Measurements from ENCODE around the gene ZC3H8.
"Not testable (repeated sequence)": the region's sequence is repeated elsewhere in the genome, so short reads cannot be mapped to it uniquely, and the experiment has no call there.

The ZC3H8 gene

GRCh38 chr2:112254466-112255240 is at the start of gene ZC3H8:
TSS of gene ZC3H8 (minus strand) at chr2:112255042. CDS start at chr2:112254981, 61 bp downstream.
- DNase-seq (ENCODE audit: low spot score), result peak; percentile 100

DNA sequence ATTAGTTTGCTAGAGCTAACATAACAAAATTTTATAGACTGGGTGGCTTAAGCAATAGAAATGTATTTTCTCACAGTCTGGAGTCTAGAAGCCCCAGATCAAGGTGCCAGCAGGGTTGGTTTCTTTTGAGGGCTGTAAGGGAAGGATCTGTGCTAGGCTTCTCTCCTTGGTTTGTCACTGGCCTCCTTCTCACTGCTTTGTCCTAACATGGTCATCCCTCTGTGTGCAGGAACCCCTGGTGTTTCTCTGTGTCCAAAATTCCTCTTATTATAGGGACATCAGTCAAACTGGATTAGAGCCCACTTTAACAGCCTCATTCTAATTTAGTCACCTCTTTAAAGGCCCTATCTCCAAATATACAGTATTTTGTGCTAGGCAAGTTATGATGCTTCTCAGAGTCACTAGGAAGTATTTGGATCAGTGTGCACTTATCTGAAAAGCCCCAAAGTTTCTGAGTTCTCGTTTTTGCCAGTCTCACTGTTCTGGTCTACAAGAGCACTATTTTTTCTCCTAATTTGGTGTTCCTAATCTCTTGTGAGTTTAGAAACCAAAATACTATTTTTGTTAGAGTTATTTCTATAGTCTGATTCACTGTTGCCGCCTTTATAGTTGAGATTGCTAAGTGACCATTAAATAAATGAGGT is 49.6 kb upstream of the ZC3H8 start:
- no peak for DNase-seq (ENCODE audit: low spot score)

- DNase-seq (ENCODE audit: low spot score), result no peak
These were observed 47.1 kb upstream of the ZC3H8 start for GRCh38 chr2:112301973-112302372.

DNA sequence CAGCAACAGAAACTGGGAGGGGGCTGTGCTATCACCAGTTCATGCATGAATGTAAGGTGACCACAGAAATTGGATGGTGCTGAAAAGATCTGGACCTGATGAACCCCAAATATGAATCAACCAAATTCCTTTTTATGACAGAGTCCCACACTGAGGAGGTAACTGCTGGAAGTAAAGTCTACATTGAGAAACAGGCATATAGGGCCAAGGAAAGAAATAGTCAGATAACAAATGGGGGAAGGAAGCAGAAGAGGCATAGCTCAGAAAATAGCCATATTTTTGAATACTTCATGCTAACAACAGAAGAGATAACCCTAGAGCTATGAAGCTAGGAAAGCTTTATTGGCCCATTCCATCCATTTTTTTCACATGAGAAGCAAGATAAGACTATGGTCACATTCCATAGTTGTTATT is 46.3 kb upstream of the ZC3H8 start:
- DNase-seq (ENCODE audit: low spot score), result no peak

GRCh38 chr2:112296407-112296806 is 41.6 kb upstream of the ZC3H8 start:
- no peak for DNase-seq (ENCODE audit: low spot score)

DNA sequence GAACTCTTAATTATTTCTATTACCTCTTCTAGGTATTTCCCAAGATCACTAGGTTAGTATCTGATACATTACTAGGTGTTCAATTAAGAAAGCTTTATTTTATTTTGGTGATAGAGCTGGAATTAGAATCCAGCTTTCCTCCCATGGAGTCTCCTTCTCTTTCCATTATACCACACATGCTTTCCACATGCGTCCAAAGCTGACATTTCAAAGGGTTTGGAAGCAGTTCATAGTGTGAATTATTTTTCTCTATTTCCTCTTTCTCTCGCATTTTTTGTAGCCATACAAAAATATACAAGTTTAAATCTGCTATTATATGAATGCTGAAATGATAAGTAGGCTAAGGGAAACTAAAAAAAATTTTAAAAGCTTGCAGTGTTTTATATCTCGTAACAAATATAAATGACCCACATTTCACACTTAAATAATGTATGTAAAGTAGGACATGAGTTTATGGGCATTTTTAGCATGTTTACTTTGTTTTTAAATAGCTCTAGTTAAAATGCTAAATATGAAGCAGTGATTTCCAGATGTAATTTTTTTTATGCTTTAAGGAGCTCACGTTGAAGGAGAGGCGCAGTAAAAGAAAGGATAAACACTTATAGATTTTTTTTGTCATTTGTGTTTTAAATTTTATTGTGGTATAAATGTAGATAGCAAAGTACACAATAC is 40.7 kb upstream of the ZC3H8 start:
- DNase-seq (ENCODE audit: low spot score), result no peak

- DNase-seq (ENCODE audit: low spot score), result no peak
These were observed 39.0 kb upstream of the ZC3H8 start for GRCh38 chr2:112293636-112294401.

DNA sequence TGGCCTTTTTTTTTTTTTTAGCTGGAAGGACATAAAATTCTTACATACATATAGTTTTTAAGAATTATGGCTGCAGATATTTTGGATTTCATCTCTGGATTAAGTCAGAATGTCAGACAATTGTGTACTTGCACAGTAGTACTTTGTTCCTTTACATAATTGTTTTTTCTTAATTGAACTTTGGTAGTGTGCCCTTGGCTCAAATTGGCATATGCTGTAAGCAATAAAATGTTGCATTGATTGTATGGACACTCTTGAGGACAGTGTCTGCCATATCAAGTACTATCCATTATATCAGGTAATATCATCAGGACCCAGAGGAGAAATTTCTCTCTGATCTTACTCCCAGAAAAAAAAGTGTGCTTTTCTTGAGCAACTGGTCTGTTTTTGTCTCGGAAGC is 35.8 kb upstream of the ZC3H8 start:
- DNase-seq (ENCODE audit: low spot score), result no peak

DNA sequence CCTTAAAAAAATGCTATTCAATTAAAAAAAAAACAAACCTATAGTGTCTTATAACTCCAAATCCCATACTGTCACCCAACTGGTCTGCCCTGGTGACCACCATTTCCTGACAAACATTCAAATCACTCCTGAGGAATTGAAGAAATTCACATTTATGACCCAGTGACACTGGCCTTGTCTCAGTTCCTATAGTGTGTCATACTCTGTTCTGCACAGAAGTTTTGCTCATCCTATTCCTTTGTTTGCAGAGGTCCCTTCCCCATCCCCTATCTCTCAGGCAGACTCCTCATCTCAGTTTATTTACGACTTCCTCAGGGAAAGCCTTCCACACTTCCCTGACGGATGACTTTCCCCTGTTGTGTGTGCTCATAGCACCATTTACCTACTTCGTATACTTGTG is 35.2 kb upstream of the ZC3H8 start:
- DNase-seq (ENCODE audit: low spot score), result no peak

- DNase-seq (ENCODE audit: low spot score), result not testable (repeated sequence)
These were observed 28.7 kb upstream of the ZC3H8 start for GRCh38 chr2:112283535-112283934.

DNA sequence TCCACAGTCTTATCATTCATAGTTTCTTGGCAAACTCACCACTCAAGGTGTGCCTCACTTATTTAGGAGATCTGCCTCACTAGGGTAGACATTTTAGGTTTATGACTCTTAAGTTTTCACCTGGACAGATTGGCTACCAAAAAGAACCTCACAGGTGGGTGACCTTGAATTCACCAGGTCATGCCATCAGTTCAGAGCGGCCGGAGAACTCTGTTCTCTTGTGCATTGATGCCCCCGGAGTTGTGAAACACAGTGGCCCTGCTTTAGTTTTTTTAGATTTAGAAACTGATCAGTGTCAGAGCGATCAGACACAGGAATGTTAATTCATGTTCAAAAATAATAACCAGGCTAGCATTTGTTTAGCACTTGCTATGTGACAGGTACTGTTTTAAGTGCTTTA is 27.2 kb upstream of the ZC3H8 start:
- not testable (repeated sequence) for DNase-seq (ENCODE audit: low spot score)

DNA sequence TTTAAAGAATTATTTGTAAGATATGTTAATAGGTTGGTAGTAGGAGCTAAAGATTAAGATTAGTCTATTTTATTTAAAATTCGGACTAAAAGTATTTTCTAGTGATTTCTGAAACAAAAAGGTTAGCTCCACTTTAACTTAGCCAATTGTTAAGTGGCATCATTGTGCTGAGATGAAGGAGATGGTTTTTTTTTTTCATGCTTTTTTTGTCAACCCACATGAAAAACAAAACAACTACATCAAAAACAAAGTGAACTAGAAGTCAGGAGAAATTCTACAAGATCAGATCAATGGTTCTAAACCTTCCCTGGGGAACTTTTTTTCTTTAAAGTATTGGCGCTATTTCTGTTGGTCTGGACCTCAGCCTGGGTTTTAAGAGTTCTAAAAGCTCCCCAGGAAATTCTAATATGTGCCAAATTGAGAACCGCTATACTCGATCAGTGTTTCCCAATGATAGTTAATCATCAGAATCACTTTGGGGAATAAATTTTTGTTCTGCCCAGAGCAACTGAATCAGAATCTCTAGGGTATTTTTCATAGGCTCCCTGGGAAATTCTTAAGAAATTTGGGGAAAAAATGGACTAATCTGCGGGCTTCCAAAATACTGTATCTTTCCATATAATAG is 22.9 kb upstream of the ZC3H8 start:
- no peak for DNase-seq (ENCODE audit: low spot score)

DNA sequence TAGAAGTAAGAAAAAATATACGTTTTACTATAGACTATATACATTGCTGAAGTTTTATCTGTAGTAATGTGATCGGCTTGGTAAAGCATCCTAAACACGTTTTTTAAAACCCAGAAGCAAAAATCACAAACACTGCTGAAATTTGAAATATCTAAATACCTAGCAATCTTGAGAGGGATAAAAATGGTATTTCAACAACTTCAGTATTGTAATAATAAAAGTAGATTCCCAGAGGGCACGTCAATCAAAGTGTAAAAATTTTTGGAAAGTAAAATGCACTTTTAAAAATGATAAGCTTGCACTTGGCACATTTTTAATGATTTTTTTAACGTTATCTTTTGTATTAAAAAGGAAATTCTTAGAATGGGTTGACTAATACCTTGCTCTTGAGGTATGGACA is 22.1 kb upstream of the ZC3H8 start:
- no peak for DNase-seq (ENCODE audit: low spot score)

- DNase-seq (ENCODE audit: low spot score), result peak; percentile 88
These were observed 21.3 kb upstream of the ZC3H8 start for GRCh38 chr2:112275887-112276773.

DNA sequence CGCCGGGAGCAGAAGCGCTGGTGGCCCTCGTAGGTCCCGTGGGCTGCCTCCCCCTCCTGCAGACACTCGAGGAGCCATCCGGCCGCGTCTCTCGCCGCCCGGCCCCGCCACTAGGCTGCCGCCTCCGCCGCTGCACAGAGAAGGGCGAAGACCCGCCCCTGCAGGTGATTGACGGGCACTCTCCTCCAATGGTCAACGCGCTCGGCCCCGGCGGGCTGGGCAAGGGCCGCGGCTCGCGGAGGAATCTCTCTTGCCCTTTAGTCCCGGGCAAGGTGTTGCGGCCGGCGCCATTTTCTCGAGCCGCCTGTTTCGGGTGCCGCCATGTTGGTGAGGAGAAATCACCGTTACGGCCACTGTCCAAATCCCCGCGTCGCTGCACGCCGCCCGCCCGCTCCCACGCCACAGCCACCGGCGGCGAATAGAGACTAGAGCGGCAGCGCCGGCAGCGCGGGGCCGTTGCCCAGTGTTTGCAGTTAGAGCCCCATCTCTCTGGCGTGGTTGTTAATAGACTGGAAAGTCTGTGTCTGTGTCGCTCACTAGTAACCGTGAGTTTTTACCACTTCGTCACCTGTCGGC is 20.6 kb upstream of the ZC3H8 start, which contains the start of gene ZC3H6:
TSS of gene ZC3H6 (plus strand) at position 287 of the 576 bp plus-strand sequence. CDS start 398 bp downstream, outside the sequence.
- DNase-seq (ENCODE audit: low spot score), result peak; percentile 97

GRCh38 chr2:112273349-112273748 is 18.5 kb upstream of the ZC3H8 start:
- DNase-seq (ENCODE audit: low spot score), result no peak

DNA sequence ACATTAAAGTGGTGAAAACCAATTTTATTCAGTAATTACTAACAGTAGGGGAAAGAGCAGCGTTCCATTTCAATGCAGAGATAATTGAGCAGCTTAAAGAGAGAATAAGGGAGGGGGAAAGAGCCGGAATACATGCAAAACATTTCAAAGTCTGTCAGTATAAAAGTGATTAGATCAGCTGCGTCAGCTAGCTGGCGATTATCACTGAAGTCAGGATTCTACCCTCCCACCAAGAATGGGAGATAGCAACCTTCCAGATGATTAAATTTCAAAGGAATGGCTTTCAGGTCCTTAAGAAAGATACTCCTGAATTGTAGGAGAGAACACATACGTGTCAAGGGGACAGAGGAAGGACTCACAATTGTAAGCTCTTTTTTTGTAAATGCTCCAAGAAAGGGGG is 17.8 kb upstream of the ZC3H8 start:
- no peak for DNase-seq (ENCODE audit: low spot score)

GRCh38 chr2:112268547-112268946 is 13.7 kb upstream of the ZC3H8 start:
- no peak for DNase-seq (ENCODE audit: low spot score)

- no peak for DNase-seq (ENCODE audit: low spot score)
These were observed 8.0 kb upstream of the ZC3H8 start for GRCh38 chr2:112262876-112263275.

DNA sequence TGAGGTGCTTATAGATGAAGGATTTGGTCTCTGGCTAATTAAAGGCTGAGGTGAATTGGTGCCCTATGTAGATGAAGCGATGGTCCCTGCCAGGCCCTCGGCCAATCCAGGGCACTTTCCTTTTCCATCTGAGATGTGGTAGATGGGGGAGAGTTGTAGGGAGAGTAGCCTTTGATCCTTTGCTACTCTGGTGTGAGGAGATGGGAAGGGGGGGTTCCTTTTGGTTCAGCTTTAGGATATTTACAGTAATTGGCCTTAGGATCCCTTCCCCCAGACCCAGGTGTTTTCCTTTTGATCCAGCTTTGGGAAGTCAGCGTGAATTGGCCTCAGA is 5.4 kb upstream of the ZC3H8 start:
- DNase-seq (ENCODE audit: low spot score), result no peak

Measured in AG08396 (cell line).